GM19238 (cell line): Measurements from ENCODE around the gene GRID1.

Experiments used
- DNase-seq: peaks from one replicate; pipeline ENCODE4 v3.0.0; 2011; ENCODE audit warnings: low spot score; ENCODE audit not compliant: insufficient read length

Gene GRID1

GRCh38 chr10:86017841-86018734 lies 348.5 kb downstream of the GRID1 start:
- no peak for DNase-seq

GRCh38 chr10:86013568-86013967 lies 353.0 kb downstream of the GRID1 start:
- DNase-seq = no peak

GRCh38 chr10:86007171-86007570 lies 359.4 kb downstream of the GRID1 start:
- no peak for DNase-seq

GRCh38 chr10:86004337-86004736 lies 362.3 kb downstream of the GRID1 start:
- no peak for DNase-seq

- no peak for DNase-seq
Measured at GRCh38 chr10:86003201-86003621, 363.4 kb downstream of the GRID1 start.

GRCh38 chr10:86001521-86001920 lies 365.1 kb downstream of the GRID1 start:
- no peak for DNase-seq

GRCh38 chr10:85997544-85997943 lies 369.1 kb downstream of the GRID1 start:
- no peak for DNase-seq

GRCh38 chr10:85995791-85996190 lies 370.8 kb downstream of the GRID1 start:
- DNase-seq = peak; percentile 15

GRCh38 chr10:85993840-85994507 lies 372.6 kb downstream of the GRID1 start:
- DNase-seq = no peak

GRCh38 chr10:85993140-85993539 lies 373.5 kb downstream of the GRID1 start:
- no peak for DNase-seq

GRCh38 chr10:85992324-85992723 lies 374.3 kb downstream of the GRID1 start:
- DNase-seq = no peak

- no peak for DNase-seq
Measured at GRCh38 chr10:85986777-85987176, 379.8 kb downstream of the GRID1 start.

- no peak for DNase-seq
Measured at GRCh38 chr10:85983051-85983450, 383.5 kb downstream of the GRID1 start.

- DNase-seq = no peak
Measured at GRCh38 chr10:85979598-85979997, 387.0 kb downstream of the GRID1 start.

- DNase-seq = no peak
Measured at GRCh38 chr10:85978566-85979358, 387.8 kb downstream of the GRID1 start.

- no peak for DNase-seq
Measured at GRCh38 chr10:85977642-85978041, 389.0 kb downstream of the GRID1 start.

GRCh38 chr10:85976267-85976793 lies 390.3 kb downstream of the GRID1 start:
- no peak for DNase-seq

GRCh38 chr10:85971494-85971893 lies 395.1 kb downstream of the GRID1 start:
- DNase-seq = no peak

- DNase-seq = no peak
Measured at GRCh38 chr10:85967594-85967993, 399.0 kb downstream of the GRID1 start.

GRCh38 chr10:85961479-85962067 lies 405.0 kb downstream of the GRID1 start:
- no peak for DNase-seq

- DNase-seq = no peak
Measured at GRCh38 chr10:85961073-85961472, 405.5 kb downstream of the GRID1 start.
